Osteoblast (primary cell): ENCODE measurements around the gene HMCN1. TPM values are rescaled to one million over a fixed set of nuclear protein-coding genes. Genes with fewer than 3 reads are reported as not detected.

Source experiments
- DNase-seq: peaks from one replicate; pipeline ENCODE4 v3.0.0; 2011; ENCODE audit warnings: low spot score, mixed read lengths; ENCODE audit not compliant: insufficient read length; ENCODE audit errors: missing footprints
- H2AFZ ChIP-seq: 2 replicates; pipeline ENCODE4 v1.6.0; 2011; ENCODE audit warnings: mild to moderate bottlenecking, low read length
- H3K27ac ChIP-seq: 2 replicates; pipeline ENCODE4 v1.5.1; 2011; ENCODE audit warnings: mild to moderate bottlenecking, low read depth, low read length, moderate library complexity
- H3K27me3 ChIP-seq: 2 replicates; pipeline ENCODE4 v1.6.0; 2012; ENCODE audit warnings: mild to moderate bottlenecking, control low read depth, inconsistent platforms, low read length, moderate library complexity; ENCODE audit not compliant: insufficient read depth
- H3K36me3 ChIP-seq: 2 replicates; pipeline ENCODE4 v1.5.1; 2011; ENCODE audit warnings: mild to moderate bottlenecking, low read length, control low read depth, moderate library complexity; ENCODE audit not compliant: insufficient read depth
- H3K4me1 ChIP-seq: 2 replicates; pipeline ENCODE4 v1.5.1; 2011; ENCODE audit warnings: mild to moderate bottlenecking, low read length, control low read depth, moderate library complexity; ENCODE audit not compliant: insufficient read depth
- H3K4me2 ChIP-seq: 2 replicates; pipeline ENCODE4 v1.6.0; 2011; ENCODE audit warnings: mild to moderate bottlenecking, low read length; ENCODE audit not compliant: insufficient read depth
- H3K4me3 ChIP-seq: fragments of 200-600 bp; sonication (generic); 3 replicates; pipeline ENCODE4 v1.5.1; 2012; ENCODE audit warnings: mild to moderate bottlenecking, low read length, inconsistent platforms; ENCODE audit not compliant: insufficient read depth
- H3K79me2 ChIP-seq: 2 replicates; pipeline ENCODE4 v1.6.0; 2012; ENCODE audit warnings: mild to moderate bottlenecking, low read length, control low read depth, inconsistent platforms; ENCODE audit not compliant: insufficient read depth
- H3K9me3 ChIP-seq: 2 replicates; pipeline ENCODE4 v1.5.1; 2011; ENCODE audit warnings: low read depth, low read length, control low read depth
- H4K20me1 ChIP-seq: 2 replicates; pipeline ENCODE4 v1.6.0; 2012; ENCODE audit warnings: mild to moderate bottlenecking, low read length, control low read depth; ENCODE audit not compliant: insufficient read depth
- total RNA-seq: library from RNA; depleted of rRNA; stranded (reverse); fragments of >200 nt; gene quantifications from 2 replicates; pipeline ENCODE4 v1.2.3, GENCODE V29; 2012
- TF ChIP-seq, protein P1 (sequence below): IDR thresholded peaks from 2 replicates; pipeline ENCODE4 v1.5.1; 2011; ENCODE audit warnings: mild to moderate bottlenecking, low read depth, low read length, moderate library complexity; ENCODE audit errors: extremely low read depth

The HMCN1 gene
- total RNA-seq, 1 donor: 178 TPM

DNA sequence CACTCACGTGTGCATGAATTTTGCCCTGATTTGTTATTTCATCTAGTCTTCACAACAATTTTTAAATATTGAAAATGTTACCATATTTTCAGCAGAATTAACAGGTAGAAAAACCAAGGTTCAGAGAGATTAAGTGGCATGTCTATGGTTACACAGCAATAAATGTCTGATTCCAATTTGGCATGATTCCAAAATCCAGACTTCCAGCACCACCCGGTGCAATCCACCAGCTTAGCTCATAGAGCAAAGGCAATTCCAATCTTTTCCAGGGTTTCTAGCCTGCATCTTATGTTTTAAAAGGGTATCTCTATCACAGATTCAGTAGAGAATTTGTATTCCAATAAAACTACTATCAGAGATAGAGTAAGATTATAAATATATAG, 479.0 kb downstream of the HMCN1 start:
- Histone ChIP-seq H3K9me3 (no peaks in the 10 kb centered on the region), H3K4me1 (no peaks in the 10 kb centered on the region), H2AFZ (no peak overlapping the region), H3K27me3 (no peaks in the 10 kb centered on the region), H4K20me1 (no peaks in the 10 kb centered on the region), H3K79me2 (no peaks in the 10 kb centered on the region), H3K4me2 (no peak overlapping the region), H3K36me3 (no peaks in the 10 kb centered on the region), H3K4me3 (no peak overlapping the region), H3K27ac (no peak overlapping the region)
- DNase-seq: no peak
- TF ChIP-seq, protein P1, sequence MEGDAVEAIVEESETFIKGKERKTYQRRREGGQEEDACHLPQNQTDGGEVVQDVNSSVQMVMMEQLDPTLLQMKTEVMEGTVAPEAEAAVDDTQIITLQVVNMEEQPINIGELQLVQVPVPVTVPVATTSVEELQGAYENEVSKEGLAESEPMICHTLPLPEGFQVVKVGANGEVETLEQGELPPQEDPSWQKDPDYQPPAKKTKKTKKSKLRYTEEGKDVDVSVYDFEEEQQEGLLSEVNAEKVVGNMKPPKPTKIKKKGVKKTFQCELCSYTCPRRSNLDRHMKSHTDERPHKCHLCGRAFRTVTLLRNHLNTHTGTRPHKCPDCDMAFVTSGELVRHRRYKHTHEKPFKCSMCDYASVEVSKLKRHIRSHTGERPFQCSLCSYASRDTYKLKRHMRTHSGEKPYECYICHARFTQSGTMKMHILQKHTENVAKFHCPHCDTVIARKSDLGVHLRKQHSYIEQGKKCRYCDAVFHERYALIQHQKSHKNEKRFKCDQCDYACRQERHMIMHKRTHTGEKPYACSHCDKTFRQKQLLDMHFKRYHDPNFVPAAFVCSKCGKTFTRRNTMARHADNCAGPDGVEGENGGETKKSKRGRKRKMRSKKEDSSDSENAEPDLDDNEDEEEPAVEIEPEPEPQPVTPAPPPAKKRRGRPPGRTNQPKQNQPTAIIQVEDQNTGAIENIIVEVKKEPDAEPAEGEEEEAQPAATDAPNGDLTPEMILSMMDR: no peak

DNA sequence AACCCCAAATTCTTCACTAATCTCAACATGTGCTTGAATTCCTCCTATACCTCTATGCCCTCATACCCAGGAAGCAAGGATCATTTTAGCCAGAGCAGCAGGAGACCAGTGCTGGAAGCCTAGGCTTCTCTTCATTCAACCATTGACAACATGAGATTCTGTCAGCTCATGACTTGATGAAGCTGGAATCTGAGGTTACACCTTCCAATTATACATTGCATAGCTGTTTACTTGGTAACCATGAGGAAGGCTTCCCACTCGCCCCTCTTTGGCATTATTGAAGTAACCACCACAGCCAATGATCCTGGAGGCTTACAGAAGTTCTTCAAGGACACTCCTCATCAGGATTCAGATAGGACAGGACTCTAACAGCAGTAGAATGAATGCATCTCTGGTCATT, 480.6 kb downstream of the HMCN1 start:
- Histone ChIP-seq H3K27ac (no peak overlapping the region), H2AFZ (no peak overlapping the region), H3K79me2 (no peaks in the 10 kb centered on the region), H3K27me3 (no peaks in the 10 kb centered on the region), H3K4me2 (no peak overlapping the region), H3K4me1 (no peaks in the 10 kb centered on the region), H4K20me1 (no peaks in the 10 kb centered on the region), H3K36me3 (no peaks in the 10 kb centered on the region), H3K9me3 (no peaks in the 10 kb centered on the region), H3K4me3 (no peak overlapping the region)
- peak; percentile 62 for DNase-seq
- TF ChIP-seq, protein P1: no peak

DNA sequence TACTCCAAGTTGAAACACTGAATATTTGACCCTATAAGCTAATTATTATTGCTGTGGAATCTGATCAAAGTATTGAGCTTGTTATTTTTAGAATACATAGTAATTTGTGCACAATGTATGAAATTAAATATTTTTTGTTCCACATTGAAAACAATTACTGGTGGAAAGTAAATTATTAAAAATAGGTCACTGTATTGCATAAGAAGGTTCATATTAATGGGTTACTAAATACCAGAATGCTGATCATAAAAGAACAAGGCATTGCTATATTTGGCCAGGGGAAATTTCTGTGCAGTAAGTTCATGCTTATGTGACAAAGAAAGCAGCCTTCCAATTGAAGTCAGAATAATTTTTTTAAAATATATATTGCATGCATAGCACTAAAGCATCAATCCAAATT, 481.4 kb downstream of the HMCN1 start:
- TF ChIP-seq, protein P1: no peak
- Histone ChIP-seq H3K27me3 (no peaks in the 10 kb centered on the region), H3K4me2 (no peak overlapping the region), H3K4me1 (no peaks in the 10 kb centered on the region), H3K4me3 (no peak overlapping the region), H3K9me3 (no peaks in the 10 kb centered on the region), H4K20me1 (no peaks in the 10 kb centered on the region), H3K36me3 (no peaks in the 10 kb centered on the region), H3K79me2 (no peaks in the 10 kb centered on the region), H3K27ac (no peak overlapping the region), H2AFZ (no peak overlapping the region)
- DNase-seq: no peak

DNA sequence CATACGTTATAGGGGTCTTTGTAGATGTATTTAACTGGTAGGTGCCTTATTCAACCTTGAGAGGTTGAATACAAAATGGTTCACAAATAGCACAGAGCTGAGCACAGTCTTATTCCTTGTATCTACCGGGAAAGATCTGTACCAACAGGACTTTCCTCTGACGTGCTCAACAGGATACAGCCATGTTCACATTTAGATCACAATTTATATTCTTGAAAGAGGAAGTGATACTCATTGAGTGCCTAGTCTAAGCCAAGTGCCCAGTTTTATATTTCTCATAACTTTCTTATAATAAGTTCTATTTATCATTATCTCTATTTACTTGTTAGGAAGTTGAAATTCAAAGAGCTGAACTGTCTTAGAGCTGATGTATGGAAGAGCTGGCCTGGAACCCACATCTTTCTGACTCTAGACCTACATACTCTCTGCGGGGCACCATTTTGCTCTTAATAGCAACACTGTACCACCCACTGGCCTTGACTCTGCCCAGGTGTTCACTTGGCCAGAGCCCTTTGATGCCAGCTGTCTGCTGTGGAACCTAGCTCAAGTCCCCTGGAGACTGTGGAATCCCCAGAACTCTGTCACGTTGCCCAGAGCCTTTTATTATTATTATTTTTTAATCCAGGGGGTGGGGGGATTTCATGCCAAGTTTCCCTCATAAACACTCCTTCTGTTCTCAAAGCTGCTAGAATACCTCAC, 484.6 kb downstream of the HMCN1 start:
- Histone ChIP-seq H2AFZ (no peak overlapping the region), H3K79me2 (no peaks in the 10 kb centered on the region), H3K36me3 (no peaks in the 10 kb centered on the region), H3K27me3 (no peaks in the 10 kb centered on the region), H3K27ac (no peak overlapping the region), H3K9me3 (no peaks in the 10 kb centered on the region), H3K4me2 (no peak overlapping the region), H3K4me3 (no peak overlapping the region), H3K4me1 (no peaks in the 10 kb centered on the region), H4K20me1 (no peaks in the 10 kb centered on the region)
- TF ChIP-seq, protein P1: no peak
- DNase-seq: peak; percentile 53
